ENCODE results near the gene LSMEM2.
"Not testable (repeated sequence)": the region's sequence is repeated elsewhere in the genome, so short reads cannot be mapped to it uniquely, and the experiment has no call there.

LSMEM2 gene

GRCh38 chr3:50300681-50301254 is 21.9 kb downstream of the LSMEM2 start:
- DNase-seq = no peak

GRCh38 chr3:50302095-50303012 is 23.5 kb downstream of the LSMEM2 start:
- DNase-seq = no peak

- peak; percentile 86 for DNase-seq
These were observed 24.3 kb downstream of the LSMEM2 start, which contains the start of gene HYAL1 for GRCh38 chr3:50303013-50303815. TSS of gene HYAL1 (minus strand) at chr3:50303574. CDS start at chr3:50302956, 618 bp downstream.

- DNase-seq = no peak
These were observed 25.7 kb downstream of the LSMEM2 start for GRCh38 chr3:50304601-50305000.

- not testable (repeated sequence) for DNase-seq
These were observed 33.2 kb downstream of the LSMEM2 start for GRCh38 chr3:50312041-50312440.

- DNase-seq = no peak
These were observed 35.5 kb downstream of the LSMEM2 start for GRCh38 chr3:50314342-50314741.

GRCh38 chr3:50314816-50315215 is 35.9 kb downstream of the LSMEM2 start:
- no peak for DNase-seq

- DNase-seq = no peak
These were observed 37.9 kb downstream of the LSMEM2 start for GRCh38 chr3:50316657-50317242.

- DNase-seq = no peak
These were observed 38.4 kb downstream of the LSMEM2 start for GRCh38 chr3:50317300-50317699.

GRCh38 chr3:50318163-50318562 is 39.3 kb downstream of the LSMEM2 start:
- no peak for DNase-seq

GRCh38 chr3:50318615-50319014 is 39.7 kb downstream of the LSMEM2 start:
- no peak for DNase-seq

GRCh38 chr3:50319181-50319893 is 40.5 kb downstream of the LSMEM2 start:
- no peak for DNase-seq

- no peak for DNase-seq
These were observed 41.2 kb downstream of the LSMEM2 start for GRCh38 chr3:50319894-50320625.

- DNase-seq = peak; percentile 81
These were observed 42.0 kb downstream of the LSMEM2 start for GRCh38 chr3:50320853-50321335.

- DNase-seq = peak; percentile 94
These were observed 42.6 kb downstream of the LSMEM2 start for GRCh38 chr3:50321336-50322114.

- DNase-seq = no peak
These were observed 43.2 kb downstream of the LSMEM2 start for GRCh38 chr3:50322115-50322385.

GRCh38 chr3:50322386-50323091 is 43.7 kb downstream of the LSMEM2 start, which contains the start of gene HYAL2:
TSS of gene HYAL2 (minus strand) at chr3:50322745. CDS start at chr3:50320489, 2,256 bp downstream.
- no peak for DNase-seq

- no peak for DNase-seq
These were observed 44.3 kb downstream of the LSMEM2 start for GRCh38 chr3:50323092-50323600.

GRCh38 chr3:50323614-50324199 is 44.8 kb downstream of the LSMEM2 start:
- no peak for DNase-seq

Data from NCI-H82 (cell line).